Nephron progenitor cell (in vitro differentiated cells): ENCODE data around the gene FRMD6.

Source experiments
- DNase-seq: peaks from one replicate; pipeline ENCODE4 v3.0.0; 2021
- H3K27ac Mint-ChIP-seq: 2 replicates; pipeline ENCODE4 v1.8.0; 2021; ENCODE audit warnings: mild to moderate bottlenecking, moderate library complexity, mixed read lengths
- H3K27me3 Mint-ChIP-seq: 2 replicates; pipeline ENCODE4 v1.8.0; 2021; ENCODE audit warnings: mild to moderate bottlenecking, low read depth, mixed read lengths; ENCODE audit not compliant: poor library complexity
- H3K36me3 Mint-ChIP-seq: 2 replicates; pipeline ENCODE4 v1.8.0; 2021; ENCODE audit warnings: low read depth, mixed read lengths
- H3K4me1 Mint-ChIP-seq: 2 replicates; pipeline ENCODE4 v1.8.0; 2021; ENCODE audit warnings: mixed read lengths
- H3K4me3 Mint-ChIP-seq: 2 replicates; pipeline ENCODE4 v1.8.0; 2021; ENCODE audit warnings: mild to moderate bottlenecking, moderate library complexity, mixed read lengths
- H3K9me3 Mint-ChIP-seq: 2 replicates; pipeline ENCODE4 v1.8.0; 2021; ENCODE audit warnings: mild to moderate bottlenecking, moderate library complexity, mixed read lengths
- CTCF ChIP-seq: fragments of 200-600 bp; sonication (generic); IDR thresholded peaks from 2 replicates; pipeline ENCODE4 v1.5.0; 2021; ENCODE audit warnings: antibody characterized with exemption

The FRMD6 gene

GRCh38 chr14:51666070-51666469, 14.4 kb downstream of the FRMD6 start:
- H3K4me1 Mint-ChIP-seq: peaks cover 13% of the 10 kb centered on the region
- H3K27me3 Mint-ChIP-seq: no peaks in the 10 kb centered on the region
- no peak for DNase-seq
- TF ChIP-seq CTCF: no peak
- no peak overlapping the region for H3K4me3 Mint-ChIP-seq
- peaks cover 46% of the 10 kb centered on the region for H3K9me3 Mint-ChIP-seq
- peaks cover 65% of the 10 kb centered on the region for H3K36me3 Mint-ChIP-seq
- H3K27ac Mint-ChIP-seq: no peak overlapping the region

- H3K4me3 Mint-ChIP-seq: no peak overlapping the region
- peaks cover 13% of the 10 kb centered on the region for H3K4me1 Mint-ChIP-seq
- peak; percentile 34 for DNase-seq
- H3K9me3 Mint-ChIP-seq: peaks cover 47% of the 10 kb centered on the region
- TF ChIP-seq CTCF: no peak
- peaks cover 65% of the 10 kb centered on the region for H3K36me3 Mint-ChIP-seq
- peak overlapping the region; percentile 54 for H3K27ac Mint-ChIP-seq
- no peaks in the 10 kb centered on the region for H3K27me3 Mint-ChIP-seq
Observed at GRCh38 chr14:51666826-51667225, 15.1 kb downstream of the FRMD6 start.

GRCh38 chr14:51668870-51669269, 17.2 kb downstream of the FRMD6 start:
- Mint-ChIP-seq H3K27me3 (no peaks in the 10 kb centered on the region), H3K9me3 (peaks cover 36% of the 10 kb centered on the region), H3K4me1 (peaks cover 13% of the 10 kb centered on the region), H3K27ac (no peak overlapping the region), H3K36me3 (peaks cover 57% of the 10 kb centered on the region), H3K4me3 (no peak overlapping the region)
- no peak for TF ChIP-seq CTCF
- DNase-seq: no peak

GRCh38 chr14:51674294-51675002, 22.7 kb downstream of the FRMD6 start:
- H3K9me3 Mint-ChIP-seq: peaks cover 17% of the 10 kb centered on the region
- peaks cover 29% of the 10 kb centered on the region for H3K36me3 Mint-ChIP-seq
- no peak overlapping the region for H3K27ac Mint-ChIP-seq

GRCh38 chr14:51676549-51676948, 24.8 kb downstream of the FRMD6 start:
- DNase-seq: no peak
- peaks cover 3% of the 10 kb centered on the region for H3K9me3 Mint-ChIP-seq
- no peaks in the 10 kb centered on the region for H3K27me3 Mint-ChIP-seq
- no peak overlapping the region for H3K27ac Mint-ChIP-seq
- no peak for TF ChIP-seq CTCF
- H3K4me1 Mint-ChIP-seq: peaks cover 33% of the 10 kb centered on the region
- H3K36me3 Mint-ChIP-seq: peaks cover 15% of the 10 kb centered on the region
- H3K4me3 Mint-ChIP-seq: no peak overlapping the region

More at GRCh38 chr14:51674294-51675002, 22.7 kb downstream of the FRMD6 start:
- Mint-ChIP-seq H3K4me1 (peaks cover 23% of the 10 kb centered on the region), H3K27me3 (no peaks in the 10 kb centered on the region), H3K4me3 (no peak overlapping the region)
- no peak for TF ChIP-seq CTCF
- DNase-seq: no peak

- Mint-ChIP-seq H3K4me3 (no peak overlapping the region), H3K9me3 (no peaks in the 10 kb centered on the region), H3K4me1 (peaks cover 33% of the 10 kb centered on the region), H3K27me3 (no peaks in the 10 kb centered on the region), H3K36me3 (peaks cover 11% of the 10 kb centered on the region), H3K27ac (no peak overlapping the region)
- TF ChIP-seq CTCF: no peak
- no peak for DNase-seq
Observed at GRCh38 chr14:51677266-51677665, 25.6 kb downstream of the FRMD6 start.
